ENCODE measurements around the gene FCHO1. TPM values are rescaled to one million over a fixed set of nuclear protein-coding genes. Genes with fewer than 3 reads are reported as not detected.
"Not testable (repeated sequence)": the region's sequence is repeated elsewhere in the genome, so short reads cannot be mapped to it uniquely, and the experiment has no call there.

Gene FCHO1
- polyA plus RNA-seq, 2 of the 4 experiments (the other 2 are of a cell fraction), result 1.7 to 13.6 TPM

DNA sequence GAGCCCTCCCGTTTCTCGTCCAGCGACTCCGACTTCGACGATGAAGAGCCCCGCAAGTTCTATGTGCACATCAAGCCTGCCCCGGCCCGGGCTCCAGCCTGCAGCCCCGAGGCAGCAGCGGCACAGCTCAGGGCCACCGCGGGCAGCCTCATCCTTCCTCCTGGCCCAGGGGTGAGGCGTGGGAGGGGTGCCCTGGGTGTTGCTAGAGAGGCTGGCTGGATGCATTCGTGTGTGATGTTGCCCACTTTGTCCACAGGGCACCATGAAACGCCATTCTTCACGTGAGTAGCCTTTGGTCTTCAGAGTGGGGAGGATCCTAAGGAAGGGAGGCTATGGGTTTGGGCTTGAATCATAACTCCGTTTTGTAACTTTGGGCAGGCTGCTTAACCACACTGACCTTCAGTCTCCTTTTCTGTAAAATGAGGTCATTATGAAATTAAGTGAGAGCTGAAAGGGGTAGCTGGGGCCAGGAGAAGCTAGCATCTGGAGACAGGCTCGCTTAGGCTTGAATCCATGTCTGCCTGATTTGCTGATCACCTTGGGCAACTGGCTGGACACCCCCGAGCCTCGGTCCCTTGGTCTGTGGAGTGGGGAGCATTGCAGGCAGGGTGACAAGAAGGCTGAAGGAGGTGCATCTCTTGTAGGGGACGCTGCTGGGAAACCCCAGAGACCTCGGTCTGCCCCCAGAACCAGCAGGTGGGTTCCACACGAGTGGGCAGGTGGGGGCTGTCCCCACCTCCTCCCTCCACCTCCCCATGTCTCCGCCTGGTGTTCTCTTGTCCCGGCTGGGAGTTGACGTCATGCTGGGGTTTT, 24.9 kb downstream of the FCHO1 start:
- WGBS (ENCODE audit: missing lambda C conversion rate), result 65% methylated on average over 22 of the region's 27 CpGs
- Histone ChIP-seq H3K9me3 (no peaks in the 10 kb centered on the region), H3K4me3 (no peak overlapping the region), H3K27ac (no peak overlapping the region), H3K4me2 (no peak overlapping the region), H3K4me1 (peaks cover 4% of the 10 kb centered on the region; the same call in 1 of the 3 replicates)
- no peak for DNase-seq (ENCODE audit: low read depth in 1 of 2, low spot score in 1 of 2)
- no peak for FAIRE-seq
- no peak for TF ChIP-seq FOSB (CRISPR knock-in tag; IDR thresholded peaks at IDR 0.05)
- TF ChIP-seq HOXB13 (CRISPR knock-in tag; IDR thresholded peaks at IDR 0.05; ENCODE audit: low read depth), result no peak
- no peak for TF ChIP-seq NPAS2 (CRISPR knock-in tag; IDR thresholded peaks at IDR 0.05; ENCODE audit: borderline replicate concordance)
- TF ChIP-seq CHD4 (IDR thresholded peaks at IDR 0.05; ENCODE audit: borderline replicate concordance), result no peak
- ChIA-PET CTCF (interaction anchor here (0.7 to 2.5 kb wide), 4 partner anchors 10 to 282 kb away, joined by 3 to 12 read pairs (median 4); no protein-coding TSS in a partner anchor), POLR2A (no interaction called here)
- ATAC-seq, result no peak

GRCh38 chr19:17777840-17778239, 26.6 kb downstream of the FCHO1 start:
- ATAC-seq; H3K9me3 ChIP-seq; H3K4me3 ChIP-seq; H3K4me2 ChIP-seq; DNase-seq (ENCODE audit: low read depth in 1 of 2, low spot score in 1 of 2); POLR2A ChIA-PET; H3K27ac ChIP-seq; H3K4me1 ChIP-seq; FAIRE-seq: not testable (repeated sequence)
- CTCF ChIA-PET, result interaction anchor here (1.5 kb wide), 1 partner anchor 11 kb away, joined by 9 read pairs; no protein-coding TSS in a partner anchor
- WGBS (ENCODE audit: missing lambda C conversion rate), result 74% methylated on average over 10 of the region's 10 CpGs

GRCh38 chr19:17778251-17778967, 27.1 kb downstream of the FCHO1 start:
- peak overlapping the region; percentile 99 for H3K4me2 ChIP-seq
- H3K27ac ChIP-seq, result peak overlapping the region; percentile 77 to 93
- H3K4me1 ChIP-seq, result peaks cover 4% of the 10 kb centered on the region; the same call in 1 of the 3 replicates
- 2% methylated on average over 10 of the region's 37 CpGs for WGBS (ENCODE audit: missing lambda C conversion rate)
- DNase-seq (ENCODE audit: low read depth in 1 of 2, low spot score in 1 of 2) (peak; percentile 62 to 94), ATAC-seq (peak; percentile 79 to 87), FAIRE-seq (no peak)
- H3K4me3 ChIP-seq, result peak overlapping the region; percentile 56
- POLR2A ChIA-PET, result no interaction called here
- CTCF ChIA-PET, result interaction anchor here (1.5 to 2.0 kb wide), 2 partner anchors 12 kb away, joined by 4 to 9 read pairs; no protein-coding TSS in a partner anchor
- no peaks in the 10 kb centered on the region for H3K9me3 ChIP-seq
- no peak for TF ChIP-seq RAD21 (conservative IDR thresholded peaks at IDR 0.05 in 1 of 2, IDR thresholded peaks at IDR 0.05 in 1 of 2)
- no peak for TF ChIP-seq RFX5 (IDR thresholded peaks at IDR 0.05)
- TF ChIP-seq MYC (IDR thresholded peaks at IDR 0.05; ENCODE audit: borderline replicate concordance, low read length), result no peak
- TF ChIP-seq ZC3H11A (IDR thresholded peaks at IDR 0.05), result no peak
- TF ChIP-seq HOXB13 (CRISPR knock-in tag; IDR thresholded peaks at IDR 0.05; ENCODE audit: low read depth), result no peak
- 0 out of 2 replicates have a peak, but pooled peaks have one; percentile 28 for TF ChIP-seq PHF8 (IDR thresholded peaks at IDR 0.05; ENCODE audit: borderline replicate concordance, low read depth)
- TF ChIP-seq MAFK (IDR thresholded peaks at IDR 0.05; ENCODE audit: partially characterized antibody), result no peak
- TF ChIP-seq E2F6 (IDR thresholded peaks at IDR 0.05; ENCODE audit: borderline replicate concordance, low read depth), result peak; percentile 54; the same call in 1 of the 2 replicates
- TF ChIP-seq PBX3 (IDR thresholded peaks at IDR 0.05), result no peak
- peak; percentile 84 for TF ChIP-seq MAX (IDR thresholded peaks at IDR 0.05)
- TF ChIP-seq RARB (CRISPR knock-in tag; IDR thresholded peaks at IDR 0.05), result no peak
- no peak for TF ChIP-seq GATA3 (IDR thresholded peaks at IDR 0.05; ENCODE audit: borderline replicate concordance)
- no peak for TF ChIP-seq JUNB (IDR thresholded peaks at IDR 0.05)
- TF ChIP-seq BHLHE40 (IDR thresholded peaks at IDR 0.05; ENCODE audit: low read depth, low read length), result no peak
- no peak for TF ChIP-seq NR3C1 (IDR thresholded peaks at IDR 0.05)
- no peak for TF ChIP-seq POLR2AphosphoS2 (conservative IDR thresholded peaks at IDR 0.05; ENCODE audit: low read length)
- TF ChIP-seq TFCP2L1 (CRISPR knock-in tag; IDR thresholded peaks at IDR 0.05), result no peak
- 0 out of 2 replicates have a peak, but pooled peaks have one; percentile 13 for TF ChIP-seq POLR2A (IDR thresholded peaks at IDR 0.05; ENCODE audit: low read length)
- no peak for TF ChIP-seq HOXB5 (CRISPR knock-in tag; IDR thresholded peaks at IDR 0.05)
- TF ChIP-seq FOXS1 (CRISPR knock-in tag; IDR thresholded peaks at IDR 0.05), result no peak
- TF ChIP-seq CBX8 (IDR thresholded peaks at IDR 0.05), result no peak
- TF ChIP-seq, protein P1, sequence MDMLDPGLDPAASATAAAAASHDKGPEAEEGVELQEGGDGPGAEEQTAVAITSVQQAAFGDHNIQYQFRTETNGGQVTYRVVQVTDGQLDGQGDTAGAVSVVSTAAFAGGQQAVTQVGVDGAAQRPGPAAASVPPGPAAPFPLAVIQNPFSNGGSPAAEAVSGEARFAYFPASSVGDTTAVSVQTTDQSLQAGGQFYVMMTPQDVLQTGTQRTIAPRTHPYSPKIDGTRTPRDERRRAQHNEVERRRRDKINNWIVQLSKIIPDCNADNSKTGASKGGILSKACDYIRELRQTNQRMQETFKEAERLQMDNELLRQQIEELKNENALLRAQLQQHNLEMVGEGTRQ (IDR thresholded peaks at IDR 0.05), result no peak
- no peak for TF ChIP-seq HEYL (CRISPR knock-in tag; IDR thresholded peaks at IDR 0.05)
- no peak for TF ChIP-seq MAZ (IDR thresholded peaks at IDR 0.05; ENCODE audit: borderline replicate concordance, low read depth, low read length)
- 0 out of 5 replicates have a peak, but pooled peaks of 1 of the 2 experiments have one; percentile 32 for TF ChIP-seq JUN (IDR thresholded peaks at IDR 0.05)
- no peak for TF ChIP-seq RCOR1 (IDR thresholded peaks at IDR 0.05; ENCODE audit: low read depth, low read length)
- no peak for TF ChIP-seq ZFP36 (IDR thresholded peaks at IDR 0.05; ENCODE audit: borderline replicate concordance, partially characterized antibody)

Data from A549 (cell line).